WTC11 (cell line): ENCODE results near the gene SND1. TPM values are rescaled to one million over a fixed set of nuclear protein-coding genes. Genes with fewer than 3 reads are reported as not detected.

Experiments used
- ATAC-seq: fragments of 200-7000 bp; cut with Tn5 transposase; 2 replicates; pipeline ENCODE4 v1.10.0; 2021; ENCODE audit warnings: mild to moderate bottlenecking, moderate library complexity
- CTCF ChIA-PET: fragments of 300-600 bp; sonication (Branson Sonifier 250); formaldehyde crosslinking; loops from one replicate; lab custom pipeline; 2021; ENCODE audit warnings: antibody characterized with exemption; lab: Charles Lee
- POLR2A ChIA-PET: fragments of 350-600 bp; sonication (Branson Sonifier 250); formaldehyde crosslinking; loops from one replicate; lab custom pipeline; 2021; ENCODE audit warnings: antibody characterized with exemption; lab: Charles Lee
- DNase-seq: peaks from one replicate; pipeline ENCODE4 v3.0.0; 2021; ENCODE audit warnings: low spot score
- H3K27ac Mint-ChIP-seq: 2 replicates; pipeline ENCODE4 v1.8.0; 2021; ENCODE audit warnings: mixed read lengths
- H3K27me3 Mint-ChIP-seq: 2 replicates; pipeline ENCODE4 v1.8.0; 2021; ENCODE audit warnings: low read depth, mild to moderate bottlenecking, moderate library complexity, mixed read lengths
- H3K36me3 Mint-ChIP-seq: 2 replicates; pipeline ENCODE4 v1.8.0; 2021; ENCODE audit warnings: mixed read lengths
- H3K4me1 Mint-ChIP-seq: 2 replicates; pipeline ENCODE4 v1.8.0; 2022; ENCODE audit warnings: mixed read lengths
- H3K4me3 Mint-ChIP-seq: 2 replicates; pipeline ENCODE4 v1.8.0; 2021; ENCODE audit warnings: mild to moderate bottlenecking, moderate library complexity, mixed read lengths
- H3K9me3 Mint-ChIP-seq: 2 replicates; pipeline ENCODE4 v1.8.0; 2021; ENCODE audit warnings: mixed read lengths
- AFF4 ChIP-seq: sonication (generic); formaldehyde crosslinking; IDR thresholded peaks from 2 replicates; pipeline ENCODE4 v1.8.1; 2023; ENCODE audit warnings: mild to moderate bottlenecking, missing genetic modification reagents, borderline replicate concordance
- ATF2 ChIP-seq: sonication (generic); formaldehyde crosslinking; IDR thresholded peaks from 2 replicates; pipeline ENCODE4 v1.8.1; 2022; ENCODE audit warnings: low read depth, missing genetic modification reagents, borderline replicate concordance
- E2F4 ChIP-seq: sonication (generic); formaldehyde crosslinking; IDR thresholded peaks from 2 replicates; pipeline ENCODE4 v1.8.1; 2022; ENCODE audit warnings: low read depth, mild to moderate bottlenecking, moderate library complexity, missing genetic modification reagents, borderline replicate concordance
- FOXJ3 ChIP-seq: sonication (generic); formaldehyde crosslinking; IDR thresholded peaks from 2 replicates; pipeline ENCODE4 v1.9.0; 2021; ENCODE audit warnings: missing genetic modification reagents, mild to moderate bottlenecking, borderline replicate concordance
- FOXP1 ChIP-seq: sonication (generic); formaldehyde crosslinking; IDR thresholded peaks from 2 replicates; pipeline ENCODE4 v1.8.0; 2022; ENCODE audit warnings: missing genetic modification reagents, mild to moderate bottlenecking, moderate library complexity, borderline replicate concordance
- GRHL2 ChIP-seq: fragments of 250-450 bp; sonication (Bioruptor Pico); IDR thresholded peaks from 2 replicates; pipeline ENCODE4 v1.8.0; 2022; ENCODE audit warnings: mild to moderate bottlenecking, moderate library complexity; ENCODE audit not compliant: insufficient replicate concordance, severe bottlenecking
- HMGXB4 ChIP-seq: sonication (generic); formaldehyde crosslinking; IDR thresholded peaks from 2 replicates; pipeline ENCODE4 v1.8.1; 2023; ENCODE audit warnings: mild to moderate bottlenecking, moderate library complexity, missing genetic modification reagents
- IRF2 ChIP-seq: sonication (generic); formaldehyde crosslinking; IDR thresholded peaks from 2 replicates; pipeline ENCODE4 v1.8.0; 2022; ENCODE audit warnings: low read depth, missing genetic modification reagents, borderline replicate concordance
- JUN ChIP-seq: sonication (generic); formaldehyde crosslinking; IDR thresholded peaks from 2 replicates; pipeline ENCODE4 v1.8.0; 2023; ENCODE audit warnings: mild to moderate bottlenecking, missing genetic modification reagents
- NFE2L1 ChIP-seq: sonication (generic); formaldehyde crosslinking; IDR thresholded peaks from 2 replicates; pipeline ENCODE4 v1.8.1; 2023; ENCODE audit warnings: missing genetic modification reagents
- NR1H2 ChIP-seq: sonication (generic); formaldehyde crosslinking; IDR thresholded peaks from 2 replicates; pipeline ENCODE4 v1.9.0; 2021; ENCODE audit warnings: mild to moderate bottlenecking, moderate library complexity, missing genetic modification reagents
- NR3C1 ChIP-seq: sonication (generic); formaldehyde crosslinking; conservative IDR thresholded peaks from 2 replicates; pipeline ENCODE4 v1.8.1; 2023; ENCODE audit warnings: low read depth, mild to moderate bottlenecking, missing genetic modification reagents
- OVOL2 ChIP-seq: fragments of 250-450 bp; sonication (Bioruptor Pico); IDR thresholded peaks from 2 replicates; pipeline ENCODE4 v1.9.0; 2021; ENCODE audit warnings: mild to moderate bottlenecking, borderline replicate concordance
- ZNF232 ChIP-seq: sonication (generic); formaldehyde crosslinking; IDR thresholded peaks from 2 replicates; pipeline ENCODE4 v1.8.0; 2022; ENCODE audit warnings: mild to moderate bottlenecking, missing genetic modification reagents
- ZNF263 ChIP-seq: sonication (generic); formaldehyde crosslinking; IDR thresholded peaks from 2 replicates; pipeline ENCODE4 v1.8.1; 2022; ENCODE audit warnings: low read depth, mild to moderate bottlenecking, moderate library complexity, missing genetic modification reagents
- ZNF281 ChIP-seq: sonication (generic); formaldehyde crosslinking; IDR thresholded peaks from 2 replicates; pipeline ENCODE4 v1.8.0; 2023; ENCODE audit warnings: mild to moderate bottlenecking, missing genetic modification reagents
- ZNF416 ChIP-seq: fragments of 250-450 bp; sonication (Bioruptor Pico); IDR thresholded peaks from 2 replicates; pipeline ENCODE4 v1.9.0; 2021; ENCODE audit warnings: mild to moderate bottlenecking, inconsistent platforms
- ZNF423 ChIP-seq: fragments of 250-450 bp; sonication (Bioruptor Pico); IDR thresholded peaks from 2 replicates; pipeline ENCODE4 v2.1.2; 2022; ENCODE audit warnings: mild to moderate bottlenecking, moderate library complexity
- ZNF671 ChIP-seq: fragments of 250-450 bp; sonication (Bioruptor Pico); IDR thresholded peaks from 2 replicates; pipeline ENCODE4 v1.8.0; 2021; ENCODE audit warnings: mild to moderate bottlenecking
- total RNA-seq: library from RNA; stranded (reverse); gene quantifications from 3 replicates; pipeline ENCODE4 v1.2.3, GENCODE V29; 2021
- TF ChIP-seq, protein P1 (sequence below): sonication (generic); formaldehyde crosslinking; IDR thresholded peaks from 2 replicates; pipeline ENCODE4 v1.8.0; 2022; ENCODE audit warnings: mild to moderate bottlenecking, missing genetic modification reagents

The SND1 gene
- total RNA-seq, 1 experiment from 2014 or later, result 261 TPM

GRCh38 chr7:128078309-128078708, 426.3 kb downstream of the SND1 start (continued):
- TF ChIP-seq ATF2 (CRISPR knock-in tag), result no peak
- no peak for TF ChIP-seq FOXP1 (CRISPR knock-in tag)
- no peak for TF ChIP-seq ZNF281 (CRISPR knock-in tag)
- no peak for TF ChIP-seq AFF4
- TF ChIP-seq OVOL2 (CRISPR knock-in tag), result no peak
- no peak for TF ChIP-seq ZNF423 (CRISPR knock-in tag)
- TF ChIP-seq JUN (CRISPR knock-in tag), result no peak

GRCh38 chr7:128080169-128080568, 428.2 kb downstream of the SND1 start:
- no peaks in the 10 kb centered on the region; the same call in 1 of the 2 replicates for H3K4me1 Mint-ChIP-seq

DNA sequence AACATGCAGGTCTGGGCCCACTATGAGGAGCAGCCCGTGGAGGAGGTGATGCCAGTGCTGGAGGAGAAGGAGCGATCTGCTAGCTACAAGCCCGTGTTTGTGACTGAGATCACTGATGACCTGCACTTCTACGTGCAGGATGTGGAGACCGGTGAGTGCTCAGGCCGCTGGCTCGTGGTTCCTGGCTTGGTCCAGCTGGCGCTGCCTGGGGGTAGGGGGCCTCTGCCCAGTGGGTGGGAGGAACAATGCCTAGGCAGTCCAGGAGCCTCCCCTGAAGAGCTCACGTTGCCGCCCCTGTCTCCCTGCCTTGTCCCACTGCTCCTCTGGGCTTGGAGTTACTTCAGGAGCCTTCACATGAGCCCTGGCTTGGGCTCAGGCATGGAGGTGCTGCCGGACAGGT, 429.4 kb downstream of the SND1 start:
- Mint-ChIP-seq H3K4me1 (no peaks in the 10 kb centered on the region; the same call in 1 of the 2 replicates), H3K4me3 (no peak overlapping the region), H3K36me3 (peaks cover 15% of the 10 kb centered on the region), H3K27ac (no peak overlapping the region), H3K27me3 (no peaks in the 10 kb centered on the region), H3K9me3 (no peaks in the 10 kb centered on the region)
- POLR2A ChIA-PET, result no interaction called here
- ATAC-seq (no peak), DNase-seq (no peak)
- CTCF ChIA-PET, result interaction anchor here (1.3 to 2.2 kb wide), 2 partner anchors 85 to 128 kb away, joined by 4 to 7 read pairs; no protein-coding TSS in a partner anchor
- TF ChIP-seq, protein P1, sequence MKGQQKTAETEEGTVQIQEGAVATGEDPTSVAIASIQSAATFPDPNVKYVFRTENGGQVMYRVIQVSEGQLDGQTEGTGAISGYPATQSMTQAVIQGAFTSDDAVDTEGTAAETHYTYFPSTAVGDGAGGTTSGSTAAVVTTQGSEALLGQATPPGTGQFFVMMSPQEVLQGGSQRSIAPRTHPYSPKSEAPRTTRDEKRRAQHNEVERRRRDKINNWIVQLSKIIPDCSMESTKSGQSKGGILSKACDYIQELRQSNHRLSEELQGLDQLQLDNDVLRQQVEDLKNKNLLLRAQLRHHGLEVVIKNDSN (CRISPR knock-in tag), result no peak
- TF ChIP-seq E2F4 (CRISPR knock-in tag) (no peak), NFE2L1 (CRISPR knock-in tag) (no peak), NR1H2 (CRISPR knock-in tag) (no peak), ZNF671 (no peak), NR3C1 (CRISPR knock-in tag) (no peak), ZNF263 (CRISPR knock-in tag) (no peak), ZNF416 (no peak), HMGXB4 (CRISPR knock-in tag) (no peak), IRF2 (CRISPR knock-in tag) (no peak), FOXJ3 (CRISPR knock-in tag) (no peak), ZNF232 (no peak)

More at GRCh38 chr7:128080169-128080568, 428.2 kb downstream of the SND1 start:
- Mint-ChIP-seq H3K27me3 (no peaks in the 10 kb centered on the region), H3K4me3 (no peak overlapping the region), H3K9me3 (no peaks in the 10 kb centered on the region), H3K36me3 (peaks cover 9% of the 10 kb centered on the region)
- TF ChIP-seq GRHL2 (CRISPR knock-in tag), result no peak
- TF ChIP-seq, all 79 proteins: peak for 0
- no peak for DNase-seq
- ATAC-seq, result no peak
- no peak overlapping the region for H3K27ac Mint-ChIP-seq
- CTCF ChIA-PET, result interaction anchor here (1.8 to 3.3 kb wide), 3 partner anchors 24 to 129 kb away, joined by 5 to 10 read pairs (median 7); no protein-coding TSS in a partner anchor
- POLR2A ChIA-PET, result interaction anchor here (0.6 kb wide), 1 partner anchor 15 kb away, joined by 3 read pairs; no protein-coding TSS in a partner anchor
